DMS153 treated with DMSO at 0.1 percent for 48 hours (cell line): Measurements from ENCODE around the gene ST14.

ENCODE experiments used
- DNase-seq: peaks from one replicate; lab custom pipeline; 2025; ENCODE audit not compliant: unreplicated experiment; lab: John Stamatoyannopoulos, UW

ST14 gene

GRCh38 chr11:130159657-130160497 lies at the start of gene ST14:
Gene ST14 (plus strand): TSS chr11:130159782. CDS start chr11:130159980, 198 bp downstream.
- peak; percentile 70 for DNase-seq

- DNase-seq = no peak
Measured at GRCh38 chr11:130110339-130111108, 49.1 kb upstream of the ST14 start.

DNA sequence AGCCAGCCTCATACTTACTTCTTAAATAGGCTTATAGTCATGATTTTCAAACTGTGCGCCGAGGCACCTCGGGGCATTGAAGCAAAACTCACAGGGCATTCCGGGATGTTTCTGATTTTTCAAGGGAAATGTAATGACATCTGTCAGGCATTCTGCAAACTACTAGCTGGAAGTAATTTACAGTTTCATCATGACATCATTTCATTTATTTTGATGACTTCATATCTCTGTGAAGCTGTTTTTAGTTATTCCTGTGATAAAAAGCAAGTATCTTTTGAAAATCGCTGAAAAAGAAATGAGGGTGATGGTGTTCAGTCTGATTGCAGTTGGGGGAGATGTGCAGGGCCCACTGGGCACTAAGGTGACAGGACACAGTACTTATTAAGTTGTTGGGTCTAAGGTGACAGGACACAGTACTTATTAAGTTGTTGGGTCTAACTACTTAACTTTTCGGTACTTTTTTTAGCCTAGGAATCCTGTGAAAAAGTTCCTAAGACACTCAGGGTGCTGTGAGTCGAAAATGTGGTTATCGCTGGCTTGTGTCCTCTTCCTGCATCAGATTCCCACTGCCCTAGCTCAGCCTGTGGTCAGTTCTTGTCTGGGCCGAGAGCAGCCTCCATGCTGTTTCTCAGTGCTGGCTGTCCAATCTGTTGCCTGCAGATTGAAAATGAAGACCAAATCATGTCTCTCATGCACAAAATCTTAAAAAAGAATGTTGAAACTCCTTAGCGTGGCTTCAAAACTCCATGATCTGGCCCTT lies 47.3 kb upstream of the ST14 start:
- no peak for DNase-seq

DNA sequence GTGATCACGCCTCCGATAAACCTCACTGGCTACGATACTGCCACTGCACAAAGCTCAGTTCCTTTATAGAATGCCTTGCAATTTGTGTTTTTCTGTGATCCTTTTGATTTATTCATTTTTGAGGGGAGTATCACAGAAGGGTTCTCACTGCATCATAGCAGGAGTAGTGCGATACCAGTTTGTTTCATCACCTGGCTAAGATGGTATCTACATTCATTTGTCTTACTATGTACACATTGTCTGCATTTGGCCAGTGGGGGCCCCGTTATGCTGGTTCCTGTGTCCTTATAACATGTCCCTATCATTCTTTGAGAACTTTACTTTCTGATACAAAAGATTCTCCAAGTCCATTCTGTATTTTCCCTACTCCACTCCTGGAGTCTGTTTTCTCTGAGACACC lies 45.3 kb upstream of the ST14 start:
- DNase-seq = no peak

DNA sequence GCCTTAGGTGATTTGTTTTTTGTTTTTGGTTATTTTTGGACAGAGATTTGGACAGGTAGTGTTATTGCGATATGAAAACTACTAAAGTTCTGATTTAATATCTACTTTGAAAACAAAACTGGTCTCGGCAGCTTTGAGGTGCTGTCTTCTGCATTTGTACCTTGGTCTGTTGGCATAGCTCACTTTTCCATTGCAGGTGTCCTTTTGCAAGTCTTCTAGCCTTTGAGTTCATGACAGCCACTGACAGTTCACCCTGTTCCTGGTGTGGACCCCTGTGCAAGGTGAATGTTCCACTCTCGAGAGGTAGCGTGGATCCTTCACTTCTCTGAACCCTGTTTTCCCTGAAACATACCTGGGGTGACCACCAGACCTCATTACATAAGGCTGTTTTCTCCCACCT lies 44.9 kb upstream of the ST14 start:
- DNase-seq = no peak

DNA sequence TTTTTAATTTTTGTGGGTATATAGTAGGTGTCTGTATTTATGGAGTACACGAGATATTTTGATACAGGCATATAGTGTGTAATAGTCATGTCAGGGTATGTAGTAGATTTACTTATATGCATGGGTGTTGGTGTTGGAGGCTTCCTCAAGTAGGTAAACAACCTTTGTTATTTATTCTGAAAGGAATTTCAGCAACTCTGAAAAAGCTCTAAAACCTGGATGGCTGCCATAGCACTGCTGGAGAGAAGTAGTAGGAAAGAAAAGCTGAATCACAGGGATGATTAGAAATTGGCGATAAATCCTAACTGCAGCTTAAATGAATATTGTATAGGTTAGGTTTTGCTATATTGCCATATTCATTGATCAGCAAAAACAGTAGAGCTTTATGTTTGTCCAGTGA lies 44.4 kb upstream of the ST14 start:
- DNase-seq = no peak

DNA sequence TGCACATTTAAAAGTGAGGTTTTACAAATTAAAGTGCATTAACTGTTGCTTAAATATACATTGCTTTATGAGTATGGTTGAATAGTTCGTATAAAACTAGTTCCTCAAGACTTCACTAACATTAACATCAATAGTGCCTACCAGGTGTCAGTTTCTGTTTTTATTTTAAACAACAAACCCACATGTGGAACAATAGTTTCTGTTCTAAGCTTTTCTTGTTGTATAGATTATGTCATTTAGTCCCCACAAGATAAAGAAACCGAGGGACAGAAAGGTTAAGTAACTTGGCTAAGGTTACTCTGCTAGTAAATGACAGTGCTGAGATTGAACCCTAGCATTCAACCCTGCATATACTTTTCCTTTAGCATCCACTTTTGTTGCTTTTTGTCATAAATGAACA lies 41.4 kb upstream of the ST14 start:
- no peak for DNase-seq

DNA sequence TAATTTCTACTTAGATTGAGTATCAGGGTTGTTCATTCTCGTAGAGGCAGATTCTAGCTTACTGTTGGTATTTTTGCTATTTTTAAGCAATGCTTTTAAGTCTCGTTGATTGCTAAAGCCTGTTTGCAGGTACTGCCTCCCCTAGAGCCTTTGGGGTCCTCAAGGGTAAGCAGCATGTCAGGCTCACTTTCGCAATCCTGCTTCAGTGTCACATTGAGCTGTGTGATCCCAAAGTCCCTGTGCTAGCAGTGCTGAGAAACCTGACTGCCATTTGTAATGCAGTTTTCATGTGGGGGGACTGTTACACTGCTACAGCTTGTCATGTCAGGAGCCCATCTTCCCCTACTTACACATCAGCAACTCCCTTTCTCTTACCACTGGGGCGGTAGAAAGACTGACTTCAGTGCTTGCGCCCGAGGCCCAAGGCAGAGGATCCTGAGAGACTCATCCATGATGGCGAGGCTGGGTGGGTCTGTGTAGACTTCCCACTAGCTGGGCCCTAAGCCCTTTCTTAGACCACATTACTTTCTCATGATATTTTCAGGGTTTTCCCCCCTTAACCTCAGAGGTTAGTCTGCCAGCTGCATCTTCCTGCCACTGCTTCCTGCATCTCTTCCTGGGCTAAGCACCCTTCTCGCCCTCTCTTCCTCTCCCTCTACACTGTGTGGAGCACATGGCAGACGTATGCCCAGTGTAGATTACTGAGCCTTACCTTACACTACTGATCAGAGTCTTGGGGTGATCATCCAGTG lies 40.8 kb upstream of the ST14 start:
- no peak for DNase-seq

GRCh38 chr11:130120045-130120444 lies 39.5 kb upstream of the ST14 start:
- DNase-seq = no peak

- DNase-seq = no peak
Measured at GRCh38 chr11:130121445-130121978, 38.1 kb upstream of the ST14 start.

DNA sequence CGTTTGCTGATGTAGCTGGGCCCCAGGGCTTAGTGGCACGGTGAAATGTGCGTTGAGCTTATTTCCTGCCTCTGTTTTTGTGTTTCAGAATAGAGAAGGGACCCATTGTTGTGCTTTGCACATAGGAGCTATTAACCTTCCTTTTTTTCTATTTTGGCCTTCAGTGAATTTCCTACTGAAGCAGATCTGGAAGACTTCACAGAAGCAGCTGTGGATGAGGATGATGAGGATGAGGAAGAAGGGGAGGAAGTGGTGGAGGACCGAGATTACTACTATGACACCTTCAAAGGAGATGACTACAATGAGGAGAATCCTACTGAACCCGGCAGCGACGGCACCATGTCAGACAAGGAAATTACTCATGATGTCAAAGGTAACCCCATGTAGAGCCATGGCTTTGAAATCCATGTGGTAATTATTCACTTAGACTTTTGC lies 37.4 kb upstream of the ST14 start:
- no peak for DNase-seq

GRCh38 chr11:130123414-130124040 lies 36.1 kb upstream of the ST14 start:
- no peak for DNase-seq

- no peak for DNase-seq
Measured at GRCh38 chr11:130124096-130124495, 35.5 kb upstream of the ST14 start.

DNA sequence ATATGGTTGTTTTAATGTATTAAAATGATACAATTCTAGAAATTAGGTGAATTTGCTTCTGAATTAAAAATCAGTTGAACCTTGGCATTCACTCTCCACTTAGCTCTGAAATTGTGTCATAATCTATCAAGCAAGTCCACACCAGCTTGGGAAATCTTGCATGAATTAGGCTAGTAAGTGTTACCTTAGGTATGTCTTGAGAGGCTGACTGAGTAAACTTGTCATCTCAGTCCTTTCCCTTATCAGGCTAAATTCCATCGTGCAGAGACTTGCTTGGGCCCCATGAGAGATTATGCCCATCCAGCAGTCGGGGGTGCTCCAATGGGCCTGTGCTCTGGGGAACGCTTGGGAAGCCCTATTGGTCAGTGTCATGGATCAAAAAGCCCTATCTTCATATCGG lies 33.9 kb upstream of the ST14 start:
- DNase-seq = no peak

GRCh38 chr11:130126516-130126915 lies 33.1 kb upstream of the ST14 start:
- no peak for DNase-seq

- no peak for DNase-seq
Measured at GRCh38 chr11:130127509-130127908, 32.1 kb upstream of the ST14 start.

GRCh38 chr11:130128626-130129025 lies 31.0 kb upstream of the ST14 start:
- DNase-seq = no peak

DNA sequence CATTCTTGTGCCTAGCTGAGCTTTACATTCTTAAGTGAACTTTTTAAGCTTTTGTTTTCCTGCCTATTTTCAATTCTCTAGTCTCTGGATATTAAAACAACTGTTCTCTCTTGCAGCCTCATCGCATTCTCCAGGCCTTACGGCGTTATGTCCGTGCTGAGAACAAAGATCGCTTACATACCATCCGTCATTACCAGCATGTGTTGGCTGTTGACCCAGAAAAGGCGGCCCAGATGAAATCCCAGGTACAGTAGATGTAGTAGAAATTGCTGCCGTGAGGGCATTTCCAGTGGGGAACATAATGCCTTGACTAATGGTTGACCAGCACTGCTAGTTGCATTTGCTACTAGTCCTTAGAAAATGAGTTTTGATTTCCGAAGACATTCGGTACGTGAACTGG lies 29.7 kb upstream of the ST14 start:
- no peak for DNase-seq

GRCh38 chr11:130131961-130132850 lies 27.4 kb upstream of the ST14 start:
- DNase-seq = peak; percentile 40
